HG03159 (cell line): ENCODE measurements around the gene MRPL43.

Experiments used
- ATAC-seq: cut with Tn5 transposase; IDR thresholded peaks from one replicate; pipeline ENCODE4 v1.9.1; 2021; ENCODE audit warnings: mild to moderate bottlenecking, moderate library complexity; ENCODE audit not compliant: unreplicated experiment

The MRPL43 gene

DNA sequence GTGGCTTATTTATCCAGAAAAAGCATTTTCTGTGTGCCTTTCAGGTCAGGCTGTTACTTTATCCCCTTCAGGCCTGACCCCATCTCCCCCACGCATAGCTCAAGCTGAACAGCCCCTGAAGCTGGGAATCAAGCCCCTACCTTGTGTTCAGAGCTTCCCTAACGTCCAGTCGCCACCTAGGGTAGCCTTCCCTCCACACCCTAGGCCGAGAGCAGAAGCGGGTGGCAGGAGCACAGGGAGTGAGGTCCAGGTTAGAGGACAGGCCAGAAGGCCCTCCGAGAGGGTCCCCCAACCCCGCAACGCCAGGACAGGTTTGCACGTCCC lies 18.5 kb downstream of the MRPL43 start:
- no peak for ATAC-seq

- no peak for ATAC-seq
Measured at GRCh38 chr10:100968062-100968736, 19.1 kb downstream of the MRPL43 start.

GRCh38 chr10:100967332-100967731 lies 20.0 kb downstream of the MRPL43 start:
- no peak for ATAC-seq

- no peak for ATAC-seq
Measured at GRCh38 chr10:100966887-100967286, 20.4 kb downstream of the MRPL43 start.

GRCh38 chr10:100965820-100966219 lies 21.5 kb downstream of the MRPL43 start:
- no peak for ATAC-seq

GRCh38 chr10:100963826-100964225 lies 23.5 kb downstream of the MRPL43 start:
- no peak for ATAC-seq

DNA sequence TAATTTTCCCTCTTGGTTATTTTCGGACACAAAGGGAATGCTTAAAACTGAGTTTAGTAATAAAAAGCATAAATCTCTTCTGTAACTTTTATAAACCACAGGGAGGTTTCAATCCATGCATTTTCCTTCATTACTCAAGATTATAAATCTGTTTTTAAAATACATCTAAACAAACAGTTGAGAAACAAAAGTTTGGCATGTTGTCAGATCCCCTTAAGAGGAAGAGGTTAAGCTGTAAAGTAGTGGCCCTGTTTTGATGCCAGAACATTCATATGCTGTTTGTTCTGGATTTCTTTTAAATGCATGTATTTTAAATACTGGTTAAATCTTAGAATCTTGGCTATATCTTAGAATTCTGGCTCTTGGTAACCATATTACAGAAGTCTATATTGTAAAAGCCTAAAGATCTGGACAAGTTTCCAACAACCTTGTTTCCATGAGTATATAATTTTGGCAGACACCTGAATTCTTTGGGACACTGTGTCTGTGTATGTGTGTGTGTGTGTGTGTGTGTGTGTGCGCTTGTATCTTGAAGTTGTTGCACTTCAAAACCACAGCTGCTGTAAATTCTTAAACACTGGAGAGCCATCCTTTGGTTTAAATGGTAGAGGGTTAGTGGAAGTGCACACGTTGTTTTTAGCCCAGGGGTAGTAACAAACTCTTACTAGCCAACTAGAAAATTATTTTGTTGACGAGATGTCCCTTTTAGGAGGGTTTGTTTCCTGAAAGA lies 24.8 kb downstream of the MRPL43 start:
- ATAC-seq, result no peak

- ATAC-seq, result no peak
Measured at GRCh38 chr10:100960251-100960650, 27.0 kb downstream of the MRPL43 start.

- ATAC-seq, result no peak
Measured at GRCh38 chr10:100948916-100949315, 38.4 kb downstream of the MRPL43 start.

GRCh38 chr10:100945754-100946153 lies 41.5 kb downstream of the MRPL43 start:
- no peak for ATAC-seq

GRCh38 chr10:100943508-100943907 lies 43.8 kb downstream of the MRPL43 start:
- ATAC-seq, result no peak

- no peak for ATAC-seq
Measured at GRCh38 chr10:100942229-100942628, 45.1 kb downstream of the MRPL43 start.

DNA sequence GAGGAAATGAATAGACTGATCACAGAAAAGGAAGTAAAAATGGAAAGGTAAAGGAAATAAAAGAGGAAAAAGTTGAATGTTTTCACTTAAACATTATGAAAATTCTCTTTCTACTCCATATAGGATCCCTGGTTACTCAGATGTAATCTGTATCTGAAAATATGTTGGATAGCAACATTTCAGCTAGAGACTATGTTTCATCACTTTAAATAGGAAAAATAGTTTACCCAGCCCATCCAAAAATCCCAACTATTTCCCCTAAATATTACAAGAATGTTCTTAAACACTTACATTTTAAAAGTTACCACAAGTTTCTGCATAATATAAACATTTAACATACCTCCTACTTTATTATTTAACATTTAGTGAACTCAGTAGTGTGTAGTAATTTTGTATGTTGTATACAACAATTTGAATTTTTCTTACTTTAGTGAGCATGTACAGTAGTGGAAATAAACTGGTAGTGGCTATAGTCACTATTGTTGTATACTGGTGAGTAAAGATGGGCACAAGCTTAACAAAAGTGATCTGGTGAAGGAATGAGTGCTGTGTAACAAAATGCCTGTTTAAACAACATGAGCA lies 47.4 kb downstream of the MRPL43 start:
- ATAC-seq, result no peak
